WI38 (cell line): ENCODE results near the gene MYBPC2.

Source experiments
- H3K4me3 ChIP-seq: 2 replicates; pipeline ENCODE4 v1.5.1; 2011; ENCODE audit warnings: low read depth, mild to moderate bottlenecking, control low read depth, low read length
- CTCF ChIP-seq: IDR thresholded peaks from 2 replicates; pipeline ENCODE4 v1.5.1; 2012; ENCODE audit warnings: low read depth, mild to moderate bottlenecking, control low read depth, low read length

MYBPC2 gene

GRCh38 chr19:50513746-50514345, 81.2 kb downstream of the MYBPC2 start, which contains the start of gene ASPDH:
Gene ASPDH (minus strand): TSS chr19:50513913. CDS start chr19:50513823, 90 bp downstream.
- no peak within 1 kb of the TSS for H3K4me3 ChIP-seq
- TF ChIP-seq CTCF, result no peak

DNA sequence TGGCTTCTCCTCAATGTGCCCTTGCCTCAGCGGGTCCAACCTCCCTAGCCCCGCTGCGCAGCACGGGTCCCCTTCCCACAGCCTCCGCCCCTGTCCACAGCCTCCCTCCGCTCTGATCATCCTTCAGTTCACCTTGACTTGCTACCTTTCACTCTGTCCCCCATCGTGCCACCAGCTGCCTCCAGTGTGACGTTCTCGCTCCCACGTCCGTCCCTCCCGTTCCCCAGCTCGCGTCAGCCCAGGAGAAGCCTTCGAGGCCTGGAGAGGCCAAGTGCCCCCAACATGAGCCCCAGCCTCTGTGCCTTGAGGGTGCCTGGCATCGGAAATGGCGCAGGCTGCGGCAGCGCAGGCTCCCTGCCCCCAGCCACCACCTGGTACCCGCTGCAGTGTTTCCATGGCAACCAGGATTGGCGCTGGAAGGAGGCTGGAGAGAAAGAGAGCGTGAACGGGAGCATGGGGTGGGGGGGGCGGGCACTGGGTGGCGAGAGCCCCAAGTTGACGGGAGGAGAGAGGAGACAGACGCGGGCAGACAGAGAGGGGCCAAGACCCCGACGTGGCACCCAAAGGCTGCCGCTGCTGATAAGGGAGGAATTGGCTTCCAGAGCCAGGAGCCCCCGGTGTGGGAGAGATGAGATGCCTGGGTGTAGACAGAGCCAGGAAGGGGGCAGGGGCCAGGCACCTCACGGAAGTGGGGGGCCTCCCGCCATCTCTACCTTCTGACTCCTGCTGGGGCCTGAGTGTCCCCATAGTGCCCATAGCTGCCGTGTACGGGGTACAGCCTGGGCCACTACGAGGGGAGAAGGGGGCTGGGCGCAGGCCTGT, 81.9 kb downstream of the MYBPC2 start:
- no peak for TF ChIP-seq CTCF
- no peak overlapping the region for H3K4me3 ChIP-seq

- no peak overlapping the region for H3K4me3 ChIP-seq
- TF ChIP-seq CTCF, result no peak
Measured at GRCh38 chr19:50515168-50515561, 82.5 kb downstream of the MYBPC2 start.
